ENCODE results near the gene PACRG. TPM values are rescaled to one million over a fixed set of nuclear protein-coding genes. Genes with fewer than 3 reads are reported as not detected.

Gene PACRG
- total RNA-seq, 1 donor from 2014 or later = 1.2 TPM

DNA sequence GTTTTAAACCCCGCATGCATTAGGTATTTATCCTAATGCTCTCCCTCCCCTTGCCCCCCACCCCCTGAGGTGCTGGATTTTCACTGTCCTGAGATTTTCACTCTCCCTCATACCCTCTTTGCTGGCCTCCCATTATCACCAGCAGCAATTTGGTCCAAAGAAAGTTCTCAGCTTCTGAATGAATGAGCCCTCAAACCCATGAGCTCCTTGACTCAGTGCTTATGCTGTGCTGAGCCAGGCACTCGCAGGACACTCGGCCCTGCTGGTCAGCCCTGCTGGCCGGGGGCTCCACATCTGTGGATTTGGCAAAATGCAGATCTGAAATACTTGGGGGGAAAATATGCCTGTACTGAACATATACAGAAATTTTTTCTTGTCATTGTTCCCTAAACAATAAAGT, 533.6 kb downstream of the PACRG start:
- Mint-ChIP-seq H3K4me3 (ENCODE audit: unreplicated experiment) (no peak overlapping the region), H3K9me3 (ENCODE audit: unreplicated experiment) (no peaks in the 10 kb centered on the region), H3K27me3 (ENCODE audit: unreplicated experiment) (no peaks in the 10 kb centered on the region), H3K36me3 (ENCODE audit: unreplicated experiment) (no peaks in the 10 kb centered on the region), H3K27ac (ENCODE audit: unreplicated experiment) (no peak overlapping the region), H3K4me1 (ENCODE audit: unreplicated experiment) (peaks cover 14% of the 10 kb centered on the region)
- TF ChIP-seq, protein P1, sequence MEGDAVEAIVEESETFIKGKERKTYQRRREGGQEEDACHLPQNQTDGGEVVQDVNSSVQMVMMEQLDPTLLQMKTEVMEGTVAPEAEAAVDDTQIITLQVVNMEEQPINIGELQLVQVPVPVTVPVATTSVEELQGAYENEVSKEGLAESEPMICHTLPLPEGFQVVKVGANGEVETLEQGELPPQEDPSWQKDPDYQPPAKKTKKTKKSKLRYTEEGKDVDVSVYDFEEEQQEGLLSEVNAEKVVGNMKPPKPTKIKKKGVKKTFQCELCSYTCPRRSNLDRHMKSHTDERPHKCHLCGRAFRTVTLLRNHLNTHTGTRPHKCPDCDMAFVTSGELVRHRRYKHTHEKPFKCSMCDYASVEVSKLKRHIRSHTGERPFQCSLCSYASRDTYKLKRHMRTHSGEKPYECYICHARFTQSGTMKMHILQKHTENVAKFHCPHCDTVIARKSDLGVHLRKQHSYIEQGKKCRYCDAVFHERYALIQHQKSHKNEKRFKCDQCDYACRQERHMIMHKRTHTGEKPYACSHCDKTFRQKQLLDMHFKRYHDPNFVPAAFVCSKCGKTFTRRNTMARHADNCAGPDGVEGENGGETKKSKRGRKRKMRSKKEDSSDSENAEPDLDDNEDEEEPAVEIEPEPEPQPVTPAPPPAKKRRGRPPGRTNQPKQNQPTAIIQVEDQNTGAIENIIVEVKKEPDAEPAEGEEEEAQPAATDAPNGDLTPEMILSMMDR (IDR thresholded peaks at IDR 0.05) = no peak
- no peak for DNase-seq (ENCODE audit: extremely low spot score, unreplicated experiment)

DNA sequence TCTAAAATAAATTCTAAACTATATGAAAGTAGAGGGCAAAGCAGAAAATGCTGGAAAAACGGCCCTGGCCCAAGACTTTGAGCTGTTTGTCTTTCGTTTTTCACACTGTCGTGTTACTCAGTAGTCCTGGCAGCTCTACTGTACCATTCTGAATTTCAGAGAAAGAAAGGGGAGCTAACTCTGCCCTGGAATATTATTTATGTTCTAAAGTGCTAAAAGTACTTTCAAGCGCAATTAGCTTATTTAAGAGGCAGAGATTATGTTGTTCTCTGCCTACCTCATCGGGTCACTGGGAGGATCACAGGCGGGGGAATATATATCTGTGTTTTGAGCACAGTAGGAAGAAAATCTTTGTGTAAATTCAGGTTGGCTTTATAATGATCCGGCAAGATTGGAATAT, 534.3 kb downstream of the PACRG start:
- Mint-ChIP-seq H3K4me3 (ENCODE audit: unreplicated experiment) (no peak overlapping the region), H3K27ac (ENCODE audit: unreplicated experiment) (no peak overlapping the region), H3K9me3 (ENCODE audit: unreplicated experiment) (no peaks in the 10 kb centered on the region), H3K27me3 (ENCODE audit: unreplicated experiment) (no peaks in the 10 kb centered on the region), H3K36me3 (ENCODE audit: unreplicated experiment) (no peaks in the 10 kb centered on the region), H3K4me1 (ENCODE audit: unreplicated experiment) (peaks cover 14% of the 10 kb centered on the region)
- DNase-seq (ENCODE audit: extremely low spot score, unreplicated experiment) = no peak
- TF ChIP-seq, protein P1 (IDR thresholded peaks at IDR 0.05) = no peak

DNA sequence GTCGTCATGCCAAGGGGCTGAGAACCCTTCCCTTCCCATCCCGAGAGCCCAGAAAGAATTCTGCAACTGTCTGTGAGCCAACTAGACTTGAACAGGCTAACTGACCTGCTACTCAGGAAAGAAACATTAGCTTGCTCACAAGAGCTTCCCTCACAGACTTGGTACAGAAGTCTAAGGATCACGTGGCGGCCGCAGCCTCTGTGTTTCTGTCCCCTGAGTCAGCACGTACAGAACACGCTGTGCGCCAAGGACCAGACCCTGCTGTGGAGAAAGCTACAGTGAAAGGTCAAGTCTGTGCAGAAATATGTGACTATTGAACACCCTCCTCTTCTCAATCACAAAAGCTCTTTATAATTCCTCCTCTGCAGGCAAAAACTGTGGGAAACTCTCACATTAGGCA, 535.4 kb downstream of the PACRG start:
- DNase-seq (ENCODE audit: extremely low spot score, unreplicated experiment) = no peak
- H3K9me3 Mint-ChIP-seq (ENCODE audit: unreplicated experiment) = no peaks in the 10 kb centered on the region
- TF ChIP-seq, protein P1 (IDR thresholded peaks at IDR 0.05) = no peak
- no peaks in the 10 kb centered on the region for H3K36me3 Mint-ChIP-seq (ENCODE audit: unreplicated experiment)
- H3K4me1 Mint-ChIP-seq (ENCODE audit: unreplicated experiment) = peaks cover 14% of the 10 kb centered on the region
- H3K27ac Mint-ChIP-seq (ENCODE audit: unreplicated experiment) = no peak overlapping the region
- H3K27me3 Mint-ChIP-seq (ENCODE audit: unreplicated experiment) = no peaks in the 10 kb centered on the region
- no peak overlapping the region for H3K4me3 Mint-ChIP-seq (ENCODE audit: unreplicated experiment)

DNA sequence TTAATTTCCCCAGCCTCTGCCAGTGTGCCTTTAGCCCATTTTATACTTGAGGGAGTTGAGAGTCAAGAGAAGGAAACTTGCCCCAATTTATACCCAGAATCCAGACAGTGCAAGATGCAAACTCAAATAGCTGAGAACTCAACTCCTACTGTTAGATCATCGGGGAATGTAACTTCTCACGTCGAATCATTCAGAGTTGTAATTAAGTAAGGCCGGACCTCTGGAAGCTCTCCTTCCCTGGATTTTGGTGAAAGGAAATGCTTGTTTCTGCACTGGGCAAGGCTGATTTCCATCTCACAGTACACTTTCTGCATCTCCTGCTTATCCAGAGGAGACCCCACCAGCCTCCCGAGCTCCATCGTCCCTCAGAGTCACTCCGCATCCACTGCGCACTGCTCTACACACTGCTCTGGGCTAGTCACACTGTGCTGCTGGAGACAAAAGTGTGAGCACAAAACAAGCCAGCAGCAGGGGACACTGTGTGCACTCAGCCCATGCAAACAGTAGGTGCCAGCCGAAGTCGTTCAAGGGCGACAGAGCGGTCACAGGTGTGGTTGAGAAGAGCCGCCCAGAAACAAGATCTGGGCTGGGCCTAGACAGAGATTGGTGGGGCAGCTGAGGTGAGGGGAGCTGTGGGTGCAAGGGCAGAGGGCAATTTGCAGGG, 536.4 kb downstream of the PACRG start:
- H3K27ac Mint-ChIP-seq (ENCODE audit: unreplicated experiment) = no peak overlapping the region
- TF ChIP-seq, protein P1 (IDR thresholded peaks at IDR 0.05) = no peak
- peaks cover 14% of the 10 kb centered on the region for H3K4me1 Mint-ChIP-seq (ENCODE audit: unreplicated experiment)

DNA sequence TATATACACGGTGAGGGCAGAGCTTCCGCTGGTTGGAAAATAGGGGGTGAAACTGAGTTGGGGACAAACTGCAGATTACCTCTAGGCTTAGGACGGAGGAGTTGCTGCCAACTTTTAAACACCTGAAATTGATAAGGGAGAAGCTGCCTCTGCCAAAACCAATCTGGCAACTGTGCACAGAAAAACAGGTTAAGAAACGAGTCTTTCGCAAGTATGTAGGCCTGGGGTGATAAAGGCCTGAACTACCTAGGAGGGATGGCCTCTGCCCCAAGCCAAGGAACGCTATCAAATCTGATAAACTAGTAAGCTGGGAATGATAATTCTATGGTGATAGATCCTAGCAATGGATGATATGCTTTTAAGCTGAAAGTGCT, 536.9 kb downstream of the PACRG start:
- H3K4me3 Mint-ChIP-seq (ENCODE audit: unreplicated experiment) = no peak overlapping the region
- H3K27me3 Mint-ChIP-seq (ENCODE audit: unreplicated experiment) = no peaks in the 10 kb centered on the region
- DNase-seq (ENCODE audit: extremely low spot score, unreplicated experiment) = no peak
- no peaks in the 10 kb centered on the region for H3K9me3 Mint-ChIP-seq (ENCODE audit: unreplicated experiment)
- H3K27ac Mint-ChIP-seq (ENCODE audit: unreplicated experiment) = no peak overlapping the region
- no peaks in the 10 kb centered on the region for H3K36me3 Mint-ChIP-seq (ENCODE audit: unreplicated experiment)
- H3K4me1 Mint-ChIP-seq (ENCODE audit: unreplicated experiment) = peaks cover 14% of the 10 kb centered on the region
- TF ChIP-seq, protein P1 (IDR thresholded peaks at IDR 0.05) = no peak

More for the DNA sequence above, 536.4 kb downstream of the PACRG start:
- no peak overlapping the region for H3K4me3 Mint-ChIP-seq (ENCODE audit: unreplicated experiment)
- H3K27me3 Mint-ChIP-seq (ENCODE audit: unreplicated experiment) = no peaks in the 10 kb centered on the region
- H3K36me3 Mint-ChIP-seq (ENCODE audit: unreplicated experiment) = no peaks in the 10 kb centered on the region
- H3K9me3 Mint-ChIP-seq (ENCODE audit: unreplicated experiment) = no peaks in the 10 kb centered on the region
- DNase-seq (ENCODE audit: extremely low spot score, unreplicated experiment) = peak; percentile 30

Measured in osteocyte (in vitro differentiated cells).